Panc1 (cell line): ENCODE data around the gene USP14. TPM values are rescaled to one million over a fixed set of nuclear protein-coding genes. Genes with fewer than 3 reads are reported as not detected.
"Not testable (repeated sequence)": the region's sequence is repeated elsewhere in the genome, so short reads cannot be mapped to it uniquely, and the experiment has no call there.

Experiments used
- ATAC-seq: fragments of 200-7000 bp; cut with Tn5 transposase; 2 replicates; pipeline ENCODE4 v1.9.1; 2020; ENCODE audit warnings: mild to moderate bottlenecking, moderate library complexity
- Bru-seq: library from RNA; stranded (reverse); fragments of 400-500 nt; gene quantifications from one replicate; lab custom pipeline; 2021; lab: Mats Ljungman, UMichigan
- BruChase-seq, 2 experiments: library from RNA; stranded (reverse); fragments of 400-500 nt; gene quantifications; one replicate each; lab custom pipeline; 2021; lab: Mats Ljungman, UMichigan
- BruUV-seq: library from RNA; stranded (reverse); fragments of 400-500 nt; replicated peaks from 2 replicates; lab custom pipeline; 2021; lab: Mats Ljungman, UMichigan
- CTCF ChIA-PET: fragments of 300-600 bp; sonication (Branson Sonifier 250); formaldehyde crosslinking; loops from one replicate; lab custom pipeline; 2022; ENCODE audit warnings: antibody characterized with exemption; lab: Charles Lee
- POLR2A ChIA-PET: fragments of 300-600 bp; sonication (Branson Sonifier 250); formaldehyde crosslinking; loops from one replicate; lab custom pipeline; 2022; ENCODE audit warnings: antibody characterized with exemption; lab: Charles Lee
- DNase-seq: peaks from one replicate; pipeline ENCODE4 v3.0.0-alpha.2; 2010; ENCODE audit warnings: low read depth, low spot score
- H3K27ac ChIP-seq: 2 replicates; pipeline ENCODE4 v1.5.1; 2011; ENCODE audit warnings: mild to moderate bottlenecking, low read length, inconsistent platforms
- H3K27me3 ChIP-seq: fragments of 200-500 bp; sonication (Bioruptor generic); 2 replicates; pipeline ENCODE4 v1.6.0; 2014; ENCODE audit warnings: low read length, inconsistent platforms; ENCODE audit not compliant: control insufficient read depth, insufficient read depth
- H3K36me3 ChIP-seq: fragments of 200-500 bp; sonication (Bioruptor generic); 2 replicates; pipeline ENCODE4 v1.5.1; 2014; ENCODE audit warnings: inconsistent platforms, mild to moderate bottlenecking, low read length, moderate library complexity; ENCODE audit not compliant: control insufficient read depth, insufficient read depth
- H3K4me1 ChIP-seq: 2 replicates; pipeline ENCODE4 v1.5.1; 2011; ENCODE audit warnings: inconsistent platforms, mild to moderate bottlenecking, low read length, moderate library complexity; ENCODE audit not compliant: control insufficient read depth, insufficient read depth
- H3K4me3 ChIP-seq, 2 experiments: 2 replicates each; pipeline ENCODE4 v1.5.1; 2011 to 2012; ENCODE audit warnings: low read depth in 2 of 2, low read length in 2 of 2, mild to moderate bottlenecking in 2 of 2, inconsistent platforms in 1 of 2, moderate library complexity in 1 of 2
- H3K9me3 ChIP-seq: fragments of 200-500 bp; sonication (Bioruptor generic); 2 replicates; pipeline ENCODE4 v1.5.1; 2014; ENCODE audit warnings: low read depth, mild to moderate bottlenecking, inconsistent platforms, low read length, moderate library complexity; ENCODE audit not compliant: control insufficient read depth, insufficient read depth
- CTCF ChIP-seq: fragments of 450-650 bp; IDR thresholded peaks from 2 replicates; pipeline ENCODE4 v1.5.1; 2017; ENCODE audit warnings: mild to moderate bottlenecking
- SIN3A ChIP-seq: IDR thresholded peaks from 2 replicates; pipeline ENCODE4 v1.6.1; 2012; ENCODE audit warnings: low read depth, mild to moderate bottlenecking, low read length, moderate library complexity, borderline replicate concordance; ENCODE audit not compliant: insufficient read depth
- in situ Hi-C: cut with HindIII; loops from 2 replicates; pipeline ENCODE4 v1.10.0; 2016; ENCODE audit warnings: low sequenced_read_pairs, low pct_unique_long_range_greater_than_20kb
- intact Hi-C: fragments of 100-400 bp; cut with micrococcal nuclease; formaldehyde crosslinking; loops from one replicate; pipeline ENCODE4 v1.10.0; 2022; ENCODE audit not compliant: unreplicated experiment
- long read RNA-seq: library from polyadenylated mRNA; unstranded; transcript quantifications from one replicate; pipeline ENCODE4 v2.0.0, GENCODE V29; 2021; ENCODE audit not compliant: unreplicated experiment
- polyA plus RNA-seq: library from polyadenylated mRNA; unstranded; fragments of >200 nt; gene quantifications from one replicate; pipeline ENCODE4 v1.2.1, GENCODE V29; 2012; ENCODE audit warnings: missing spikeins; ENCODE audit not compliant: insufficient read length
- total RNA-seq: library from RNA; stranded (reverse); gene quantifications from one replicate; pipeline ENCODE4 v1.2.1, GENCODE V29; 2021; ENCODE audit not compliant: unreplicated experiment

The USP14 gene
- total RNA-seq, result 75.0 TPM
- polyA plus RNA-seq, result 45.9 TPM
- percentile 93 among the genes with signal in this experiment for Bru-seq, nascent RNA
- BruChase-seq, experiment 1, labeled RNA remaining after a 2-hour chase, result percentile 90 among the genes with signal in this experiment
- BruChase-seq, experiment 2, labeled RNA remaining after a 6-hour chase, result percentile 93 among the genes with signal in this experiment
- long read RNA-seq, full-length matches to known transcripts, result 234 of 261 reads
- long read RNA-seq, partial matches to known transcripts, result 10 of 261 reads
- long read RNA-seq, other reads (novel, unspliced or antisense), result 17 of 261 reads

GRCh38 chr18:158128-159036, at the start of gene USP14:
USP14 (plus strand) TSS chr18:158557; CDS start chr18:158699, 142 bp downstream.
- POLR2A ChIA-PET, result interaction anchor here (0.6 kb wide), 1 partner anchor 25 kb away, joined by 4 read pairs; no protein-coding TSS in a partner anchor
- in situ Hi-C loops, result no loop called here
- intact Hi-C loops, result no loop called here

GRCh38 chr18:108665-109063, 49.7 kb upstream of the USP14 start:
- H3K27me3 ChIP-seq, DNase-seq, CTCF ChIA-PET, POLR2A ChIA-PET, H3K27ac ChIP-seq, in situ Hi-C loops, intact Hi-C loops, H3K4me3 ChIP-seq, H3K4me1 ChIP-seq, H3K36me3 ChIP-seq, H3K9me3 ChIP-seq, BruUV-seq: not testable (repeated sequence)
- ATAC-seq, result peak; percentile 32

More at GRCh38 chr18:158128-159036, at the start of gene USP14:
- TF ChIP-seq CTCF, result no peak
- peak; percentile 34; the same call in 1 of the 2 replicates for TF ChIP-seq SIN3A
- Histone ChIP-seq H3K27me3 (no peaks in the 10 kb centered on the region), H3K9me3 (no peaks in the 10 kb centered on the region), H3K36me3 (peaks cover 3% of the 10 kb centered on the region; the same call in 1 of the 2 replicates), H3K4me3 (peak within 1 kb of the TSS; percentile 93 to 94), H3K27ac (peak within 1 kb of the TSS; percentile 90), H3K4me1 (peaks cover 19% of the 10 kb centered on the region)
- BruUV-seq, result no TSS peak
- CTCF ChIA-PET, result interaction anchor here (0.7 kb wide), 1 partner anchor 9 kb away, joined by 8 read pairs; no protein-coding TSS in a partner anchor
- DNase-seq (peak; percentile 67), ATAC-seq (peak; percentile 98)

GRCh38 chr18:109130-109921, 49.0 kb upstream of the USP14 start:
- ATAC-seq, result peak; percentile 46
- intact Hi-C loops, CTCF ChIA-PET, H3K27me3 ChIP-seq, H3K4me1 ChIP-seq, H3K27ac ChIP-seq, DNase-seq, in situ Hi-C loops, H3K36me3 ChIP-seq, POLR2A ChIA-PET, H3K9me3 ChIP-seq, H3K4me3 ChIP-seq, BruUV-seq: not testable (repeated sequence)
